ENCODE data around the gene ABCA13. TPM values are rescaled to one million over a fixed set of nuclear protein-coding genes. Genes with fewer than 3 reads are reported as not detected.

Gene ABCA13
- polyA plus RNA-seq, 3 donors, result 0.10 to 0.41 (median 0.37) TPM

GRCh38 chr7:48454750-48455192, 283.5 kb downstream of the ABCA13 start:
- H3K9me3 ChIP-seq (replicated peaks in 1 of 2; ENCODE audit: control insufficient read depth in 1 of 2, insufficient read depth in 1 of 2, low read length in 2 of 2), result peaks cover 0 to 15% of the 10 kb centered on the region in 2 donors
- Mint-ChIP-seq H3K36me3 (no peaks in the 10 kb centered on the region), H3K9me3 (peaks cover 0 to 11% (median 3%) of the 10 kb centered on the region in 7 donors), H3K27ac (no peak overlapping the region), H3K27me3 (ENCODE audit: low read depth in 3 of 3) (peaks cover 0 to 1% (median 0%) of the 10 kb centered on the region in 3 donors), H3K4me3 (peak overlapping the region in 1 of 2 donors; percentile 56), H3K4me1 (peaks cover 12% of the 10 kb centered on the region)
- H4K20me1 ChIP-seq (ENCODE audit: insufficient read depth, low read length), result no peaks in the 10 kb centered on the region
- no peak overlapping the region for H3K9ac ChIP-seq (ENCODE audit: insufficient read depth, low read length, poor library complexity, severe bottlenecking)
- peak overlapping the region; percentile 7 for H3K4me2 ChIP-seq (replicated peaks; ENCODE audit: extremely low read depth, low read length, poor library complexity, severe bottlenecking)
- H2AFZ ChIP-seq (ENCODE audit: insufficient read depth, low read depth, low read length, poor library complexity, severe bottlenecking), result no peak overlapping the region
- no peak overlapping the region for H3K4me3 ChIP-seq (replicated peaks in 1 of 3; ENCODE audit: low read depth in 2 of 3, low read length in 3 of 3)
- H3K27ac ChIP-seq (ENCODE audit: low read depth in 1 of 2, low read length in 2 of 2), result no peak overlapping the region
- no peaks in the 10 kb centered on the region for H3K79me2 ChIP-seq (ENCODE audit: insufficient read depth, low read length)
- TF ChIP-seq CTCF (IDR thresholded peaks at IDR 0.05), result no peak
- intact Hi-C loops (cut with micrococcal nuclease), result no loop called here
- DNase-seq, result no peak
- peaks cover 10 to 12% of the 10 kb centered on the region in 2 donors for H3K4me1 ChIP-seq (ENCODE audit: control insufficient read depth in 1 of 2, insufficient read depth in 2 of 2, low read length in 2 of 2)
- H3K27me3 ChIP-seq (ENCODE audit: control insufficient read depth in 2 of 2, insufficient read depth in 2 of 2, low read length in 2 of 2), result no peaks in the 10 kb centered on the region
- 98% methylated on average over 38 of the region's 38 CpGs for WGBS (ENCODE audit: insufficient coverage)
- no peaks in the 10 kb centered on the region for H3K36me3 ChIP-seq (replicated peaks in 1 of 2; ENCODE audit: control insufficient read depth in 1 of 2, insufficient read depth in 2 of 2, low read length in 2 of 2)

- H3K79me2 ChIP-seq (ENCODE audit: insufficient read depth, low read length), result no peaks in the 10 kb centered on the region
- 98% methylated on average over 7 of the region's 17 CpGs for WGBS (ENCODE audit: insufficient coverage)
- no peaks in the 10 kb centered on the region for H3K27me3 ChIP-seq (ENCODE audit: control insufficient read depth in 2 of 2, insufficient read depth in 2 of 2, low read length in 2 of 2)
- Mint-ChIP-seq H3K27me3 (ENCODE audit: low read depth in 3 of 3) (peaks cover 0 to 1% (median 0%) of the 10 kb centered on the region in 3 donors), H3K9me3 (peaks cover 0 to 11% (median 3%) of the 10 kb centered on the region in 7 donors), H3K27ac (no peak overlapping the region), H3K4me1 (peaks cover 12% of the 10 kb centered on the region), H3K4me3 (peak overlapping the region in 1 of 2 donors; percentile 56), H3K36me3 (no peaks in the 10 kb centered on the region)
- H3K9me3 ChIP-seq (replicated peaks in 1 of 2; ENCODE audit: control insufficient read depth in 1 of 2, insufficient read depth in 1 of 2, low read length in 2 of 2), result peaks cover 0 to 15% of the 10 kb centered on the region in 2 donors
- H3K9ac ChIP-seq (ENCODE audit: insufficient read depth, low read length, poor library complexity, severe bottlenecking), result no peak overlapping the region
- no peak overlapping the region for H3K4me3 ChIP-seq (replicated peaks in 1 of 3; ENCODE audit: low read depth in 2 of 3, low read length in 3 of 3)
- H3K36me3 ChIP-seq (replicated peaks in 1 of 2; ENCODE audit: control insufficient read depth in 1 of 2, insufficient read depth in 2 of 2, low read length in 2 of 2), result no peaks in the 10 kb centered on the region
- no peak for DNase-seq
- intact Hi-C loops (cut with micrococcal nuclease), result no loop called here
- H3K4me1 ChIP-seq (ENCODE audit: control insufficient read depth in 1 of 2, insufficient read depth in 2 of 2, low read length in 2 of 2), result peaks cover 10 to 12% of the 10 kb centered on the region in 2 donors
- H4K20me1 ChIP-seq (ENCODE audit: insufficient read depth, low read length), result no peaks in the 10 kb centered on the region
- H3K4me2 ChIP-seq (replicated peaks; ENCODE audit: extremely low read depth, low read length, poor library complexity, severe bottlenecking), result no peak overlapping the region
- H2AFZ ChIP-seq (ENCODE audit: insufficient read depth, low read depth, low read length, poor library complexity, severe bottlenecking), result no peak overlapping the region
- H3K27ac ChIP-seq (ENCODE audit: low read depth in 1 of 2, low read length in 2 of 2), result no peak overlapping the region
- no peak for TF ChIP-seq CTCF (IDR thresholded peaks at IDR 0.05)
Observed at GRCh38 chr7:48455363-48455762, 284.1 kb downstream of the ABCA13 start.
